HT-29 (cell line): ENCODE results near the gene ZSWIM3. TPM values are rescaled to one million over a fixed set of nuclear protein-coding genes. Genes with fewer than 3 reads are reported as not detected.

ENCODE experiments used
- DNase-seq: peaks from one replicate; pipeline ENCODE4 v3.0.0-alpha.2; 2015; ENCODE audit warnings: low spot score
- total RNA-seq: library from RNA; depleted of rRNA; stranded (reverse); fragments of >200 nt; shearing (Covaris generic); gene quantifications from 2 replicates; pipeline ENCODE4 v1.2.3, GENCODE V29; 2014

Gene ZSWIM3
- total RNA-seq, 1 experiment from 2014 or later = 2.9 TPM

DNA sequence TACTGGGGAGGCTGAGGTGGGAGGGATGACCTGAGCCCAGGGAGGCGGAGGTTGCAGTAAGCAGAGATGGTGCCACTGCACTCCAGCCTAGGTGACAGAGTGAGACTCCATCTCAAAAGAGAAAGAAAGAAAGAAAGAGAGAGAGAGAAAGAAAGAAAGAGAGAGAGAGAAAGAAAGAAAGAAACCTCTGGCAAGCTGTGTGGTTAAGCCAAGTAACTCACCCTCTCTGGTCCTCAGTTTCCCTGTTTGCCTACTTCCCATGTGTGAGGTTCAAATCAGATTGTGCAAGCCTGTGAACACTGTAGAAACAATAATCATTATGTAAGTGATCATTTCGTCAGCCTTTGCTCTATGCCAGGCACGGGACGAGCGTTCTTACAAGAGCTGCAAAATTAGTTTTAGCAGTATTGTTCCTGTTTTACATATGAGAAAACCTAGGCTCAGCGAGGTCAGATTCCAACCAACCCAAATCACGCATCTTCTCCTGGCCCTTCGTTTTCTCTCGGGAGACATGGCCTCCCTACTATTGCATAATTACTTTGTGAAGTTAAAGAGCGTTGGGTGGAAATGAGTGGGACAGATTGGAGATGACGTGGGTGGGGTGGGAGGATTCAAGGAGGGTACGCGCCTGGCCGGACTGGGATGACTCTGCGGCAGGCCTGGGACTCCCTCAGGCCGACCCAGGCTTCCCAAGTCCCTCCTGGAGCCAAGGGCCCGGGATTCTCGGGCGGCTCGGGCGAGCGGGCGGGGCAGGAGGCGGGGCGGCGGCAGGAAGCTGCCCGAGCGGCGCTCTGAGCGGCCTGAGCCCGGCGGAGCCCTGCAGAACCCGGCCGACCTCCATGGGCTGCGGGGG is 24.2 kb upstream of the ZSWIM3 start, which contains the start of gene SNX21:
TSS of gene SNX21 (plus strand) at position 770 of the 853 bp plus-strand sequence. CDS start 121 bp downstream, outside the sequence.
- DNase-seq = peak; percentile 76

DNA sequence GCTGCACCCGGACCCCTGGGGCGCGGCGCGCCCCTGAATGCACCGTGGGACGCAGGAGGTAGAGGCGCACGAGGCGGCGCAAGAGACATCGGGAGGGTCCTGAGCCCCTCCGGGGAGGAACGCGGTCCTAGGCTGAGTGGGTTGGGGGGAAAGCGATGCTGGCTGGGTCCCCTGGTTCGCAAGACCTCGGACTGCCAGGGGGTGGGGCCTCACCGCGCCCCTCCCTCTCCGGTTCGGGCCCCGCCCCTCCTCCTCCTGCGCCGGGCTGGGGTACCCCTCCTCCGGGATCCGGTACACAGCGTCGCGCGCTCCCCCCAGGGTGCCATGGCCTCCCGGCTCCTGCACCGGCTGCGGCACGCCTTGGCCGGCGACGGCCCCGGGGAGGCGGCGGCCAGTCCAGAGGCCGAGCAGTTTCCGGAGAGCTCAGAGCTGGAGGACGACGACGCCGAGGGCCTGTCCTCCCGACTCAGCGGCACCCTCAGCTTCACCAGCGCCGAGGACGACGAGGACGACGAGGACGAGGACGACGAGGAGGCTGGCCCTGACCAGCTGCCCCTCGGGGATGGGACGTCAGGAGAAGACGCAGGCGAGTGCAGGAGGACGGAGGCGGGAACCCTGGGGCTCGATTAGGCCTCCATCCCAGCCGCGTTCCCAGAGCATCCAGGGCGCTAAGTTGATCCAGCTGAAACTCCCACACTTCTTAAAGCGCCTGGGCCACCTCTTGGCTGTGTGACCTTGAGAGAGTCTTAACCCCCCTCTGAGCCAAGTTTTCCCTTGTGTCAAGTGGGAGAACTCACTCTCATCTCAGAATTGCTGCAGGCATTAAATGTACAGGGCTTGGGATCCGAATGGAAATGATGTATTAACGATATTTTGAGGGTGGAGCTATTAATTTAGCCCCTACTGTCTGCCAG is 23.3 kb upstream of the ZSWIM3 start:
- peak; percentile 38 for DNase-seq

DNA sequence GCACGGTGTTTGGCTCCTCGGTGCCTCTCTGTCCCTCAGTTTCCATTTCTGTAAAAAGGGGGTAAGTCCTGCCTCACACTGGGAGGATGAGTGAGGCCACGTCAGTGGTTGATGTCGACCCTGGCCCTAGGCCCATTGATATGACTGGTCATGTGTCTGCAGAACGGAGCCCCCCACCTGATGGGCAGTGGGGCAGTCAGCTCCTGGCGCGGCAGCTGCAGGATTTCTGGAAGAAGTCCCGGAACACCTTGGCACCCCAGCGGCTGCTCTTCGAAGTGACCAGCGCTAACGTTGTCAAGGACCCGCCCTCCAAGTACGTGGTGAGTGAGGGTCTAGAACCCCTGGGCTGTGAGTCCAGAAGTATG is 22.6 kb upstream of the ZSWIM3 start:
- no peak for DNase-seq

DNA sequence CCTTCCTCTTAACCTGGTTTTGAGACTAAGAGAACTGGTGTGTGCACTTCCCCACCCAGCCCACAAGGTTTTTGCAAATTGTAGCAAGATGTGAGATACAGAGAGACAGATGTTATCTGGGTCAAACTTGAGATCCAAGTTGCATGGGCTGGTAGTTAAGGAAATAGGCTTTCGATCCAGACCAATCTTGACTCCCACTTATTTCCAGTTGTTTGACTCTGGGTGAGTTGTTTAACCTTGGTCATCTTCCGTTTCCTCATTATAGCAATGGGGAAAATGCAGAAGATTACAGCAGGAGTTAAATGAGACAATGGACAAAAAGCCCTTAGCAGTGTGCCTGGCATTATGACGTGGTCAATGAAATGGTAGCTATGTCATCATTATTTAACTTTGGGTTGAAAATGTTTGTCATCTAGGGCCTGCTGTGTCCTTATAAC is 22.1 kb upstream of the ZSWIM3 start:
- no peak for DNase-seq

DNA sequence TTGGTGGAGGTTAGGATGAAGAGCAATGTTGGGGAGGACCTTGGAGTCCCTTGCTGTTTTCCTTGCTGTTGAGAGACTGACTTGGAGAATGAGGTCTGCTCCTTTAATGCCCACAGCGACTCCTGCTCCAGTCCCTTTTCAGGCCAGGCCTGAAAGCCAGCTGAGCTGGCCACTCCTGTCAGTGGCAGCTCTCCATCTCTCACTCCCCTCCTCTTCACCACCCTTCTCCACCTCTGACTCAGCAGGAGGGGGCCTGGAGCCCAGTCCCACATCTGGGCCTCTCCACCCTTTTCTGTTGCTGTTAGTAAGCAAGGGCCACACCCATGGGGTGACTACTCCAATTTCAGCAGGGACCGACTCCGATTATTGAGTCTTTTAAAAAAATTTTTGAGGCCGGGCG is 21.6 kb upstream of the ZSWIM3 start:
- DNase-seq = no peak

DNA sequence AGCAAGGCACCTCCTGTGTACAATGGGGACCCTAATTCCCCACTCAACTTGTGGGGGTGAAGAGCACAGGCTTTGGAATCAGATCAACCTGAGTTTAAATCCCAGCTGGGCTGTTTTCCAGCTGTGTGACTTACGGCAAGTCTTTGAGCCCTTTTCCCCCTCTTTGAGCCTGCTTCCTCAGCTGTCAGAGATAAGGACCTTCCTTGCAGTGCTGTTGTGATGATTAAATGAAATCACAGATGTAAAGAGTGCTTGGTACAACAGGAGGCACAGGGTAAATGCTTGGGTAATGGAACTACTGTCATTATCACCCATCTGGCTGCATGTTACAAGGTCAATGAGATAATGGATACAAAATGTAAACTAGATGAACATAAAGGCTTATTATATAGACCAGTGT is 20.6 kb upstream of the ZSWIM3 start:
- DNase-seq = no peak

DNA sequence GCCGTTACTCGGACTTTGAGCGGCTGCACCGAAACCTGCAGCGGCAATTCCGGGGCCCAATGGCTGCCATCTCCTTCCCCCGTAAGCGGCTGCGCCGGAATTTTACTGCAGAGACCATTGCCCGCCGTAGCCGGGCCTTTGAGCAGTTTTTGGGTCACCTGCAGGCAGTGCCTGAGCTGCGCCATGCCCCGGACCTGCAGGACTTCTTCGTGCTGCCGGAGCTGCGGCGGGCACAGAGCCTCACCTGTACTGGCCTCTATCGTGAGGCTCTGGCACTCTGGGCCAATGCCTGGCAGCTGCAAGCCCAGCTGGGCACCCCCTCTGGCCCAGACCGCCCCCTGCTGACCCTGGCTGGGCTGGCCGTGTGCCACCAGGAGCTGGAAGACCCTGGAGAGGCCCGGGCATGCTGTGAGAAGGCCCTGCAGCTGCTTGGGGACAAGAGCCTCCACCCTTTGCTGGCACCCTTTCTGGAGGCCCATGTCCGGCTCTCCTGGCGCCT is 16.7 kb upstream of the ZSWIM3 start:
- DNase-seq = no peak

DNA sequence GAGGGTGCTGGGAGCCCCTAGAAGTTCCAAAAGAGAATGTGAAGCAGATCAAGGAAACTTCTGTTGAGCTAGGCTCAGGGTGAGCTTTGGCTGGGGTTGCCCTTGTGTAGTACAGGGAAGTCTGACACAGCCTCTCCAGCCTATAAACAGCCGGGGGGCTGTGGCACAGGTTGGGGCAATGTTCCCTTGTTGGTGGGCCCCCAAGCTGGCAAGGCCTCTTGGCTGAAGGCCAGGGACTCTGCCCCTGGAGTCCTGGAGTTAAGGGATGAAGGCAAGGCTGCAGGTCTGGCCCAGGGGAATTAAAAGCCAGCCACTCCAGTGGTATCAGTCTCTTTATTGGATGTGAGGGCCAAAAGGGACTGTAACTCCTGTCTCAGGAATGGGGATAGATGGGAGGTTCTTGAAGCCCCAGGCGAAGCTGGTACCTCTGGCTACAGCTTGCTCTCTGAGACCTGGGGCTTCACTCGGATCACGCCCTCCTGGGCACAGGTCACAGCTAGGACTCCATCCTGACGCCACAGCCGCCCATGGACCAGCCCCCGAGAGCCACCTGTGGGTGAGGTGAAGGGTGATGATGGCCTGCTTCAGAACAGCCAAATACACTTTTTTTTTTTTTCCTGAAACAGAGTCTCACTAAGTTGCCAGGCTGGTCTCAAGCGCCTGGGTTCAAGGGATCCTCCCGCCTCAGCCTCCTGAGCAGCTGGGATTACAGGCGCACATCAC is 15.8 kb upstream of the ZSWIM3 start:
- DNase-seq = no peak

DNA sequence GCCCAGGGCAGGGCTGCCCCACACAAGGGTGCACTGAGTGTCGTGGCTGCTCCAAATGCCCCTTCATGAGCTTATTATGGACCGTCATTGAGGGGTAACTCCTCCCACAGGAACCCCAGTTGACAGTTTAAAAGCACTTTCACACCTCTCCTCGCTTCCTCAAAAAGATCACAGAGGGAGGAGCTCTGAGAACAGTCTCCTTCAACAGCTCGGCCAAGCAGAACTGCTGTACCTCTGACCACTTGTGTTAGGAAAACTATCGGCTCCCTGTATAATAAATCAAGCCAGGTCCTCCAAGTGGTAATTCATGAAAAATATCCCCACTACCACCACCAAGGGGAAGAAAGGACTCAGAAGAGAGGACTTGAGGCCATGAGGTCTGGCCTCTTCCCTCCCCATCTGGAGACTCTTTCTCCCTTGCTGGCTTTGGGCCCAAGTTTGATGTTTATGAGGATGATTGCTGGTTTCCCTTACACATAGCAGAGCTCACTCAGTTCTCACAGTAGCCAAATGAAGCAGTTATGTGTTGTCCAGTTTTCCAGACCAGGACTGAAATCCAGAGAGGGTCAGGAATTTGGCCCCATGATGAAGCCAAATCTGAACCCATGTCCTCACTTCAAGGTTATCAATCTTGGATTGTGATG is 15.1 kb upstream of the ZSWIM3 start:
- DNase-seq = no peak

DNA sequence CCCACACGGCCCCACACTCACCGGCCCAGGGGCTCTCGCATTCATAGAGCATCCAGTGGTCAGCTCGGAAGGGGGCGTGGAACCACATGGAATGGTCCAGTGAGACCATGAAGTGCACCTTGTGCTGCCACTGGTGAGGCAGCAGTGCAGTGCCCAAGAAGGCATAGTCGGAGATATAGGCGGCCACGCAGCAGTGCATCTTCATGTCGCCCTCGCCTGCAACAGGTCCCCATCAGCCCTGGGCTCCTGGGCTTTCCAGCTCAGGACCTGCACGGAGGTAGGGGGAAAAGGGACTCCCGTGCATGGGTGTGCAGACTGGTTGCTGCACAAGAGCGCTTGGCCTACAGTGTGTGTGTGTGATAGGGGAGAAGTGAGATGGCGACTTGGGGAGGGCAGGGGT is 13.9 kb upstream of the ZSWIM3 start:
- no peak for DNase-seq

DNA sequence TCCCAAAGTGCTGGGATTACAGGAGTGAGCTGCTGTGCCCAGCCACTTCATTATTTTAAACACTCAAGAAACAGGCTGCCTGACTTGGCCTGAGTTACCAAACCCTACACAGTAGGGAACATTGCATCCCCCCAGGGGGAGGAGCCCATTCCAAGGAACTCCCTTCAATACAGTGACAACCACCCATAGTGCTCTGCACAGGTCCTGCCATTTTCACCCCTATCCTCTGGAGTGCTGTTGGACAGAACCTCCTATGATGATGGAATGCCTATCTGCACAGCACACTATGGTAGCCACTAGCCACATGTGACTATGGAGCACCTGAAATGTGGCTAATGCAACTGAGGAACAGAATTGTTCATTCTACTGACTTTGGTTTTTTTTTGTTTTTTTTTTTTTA is 12.0 kb upstream of the ZSWIM3 start:
- DNase-seq = no peak

DNA sequence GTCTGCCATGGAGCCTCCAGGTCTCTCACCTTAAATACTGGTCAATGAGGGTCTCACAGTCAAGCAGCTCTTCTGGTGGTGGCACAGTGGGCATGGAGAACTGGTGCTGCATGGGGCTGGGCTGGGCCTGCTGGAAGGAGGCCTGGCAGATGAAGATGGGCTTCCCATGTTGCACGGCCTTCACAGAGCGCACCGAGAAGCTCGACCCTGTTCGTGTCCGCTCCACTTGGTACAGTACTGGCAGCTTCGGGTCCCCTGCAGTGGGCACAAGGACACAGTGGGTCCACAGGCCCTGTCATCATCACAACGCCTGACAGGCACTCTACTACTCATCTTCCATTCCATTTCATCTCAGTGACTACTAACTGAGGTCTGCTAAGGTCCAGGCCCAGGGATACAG is 9.0 kb upstream of the ZSWIM3 start:
- DNase-seq = no peak

DNA sequence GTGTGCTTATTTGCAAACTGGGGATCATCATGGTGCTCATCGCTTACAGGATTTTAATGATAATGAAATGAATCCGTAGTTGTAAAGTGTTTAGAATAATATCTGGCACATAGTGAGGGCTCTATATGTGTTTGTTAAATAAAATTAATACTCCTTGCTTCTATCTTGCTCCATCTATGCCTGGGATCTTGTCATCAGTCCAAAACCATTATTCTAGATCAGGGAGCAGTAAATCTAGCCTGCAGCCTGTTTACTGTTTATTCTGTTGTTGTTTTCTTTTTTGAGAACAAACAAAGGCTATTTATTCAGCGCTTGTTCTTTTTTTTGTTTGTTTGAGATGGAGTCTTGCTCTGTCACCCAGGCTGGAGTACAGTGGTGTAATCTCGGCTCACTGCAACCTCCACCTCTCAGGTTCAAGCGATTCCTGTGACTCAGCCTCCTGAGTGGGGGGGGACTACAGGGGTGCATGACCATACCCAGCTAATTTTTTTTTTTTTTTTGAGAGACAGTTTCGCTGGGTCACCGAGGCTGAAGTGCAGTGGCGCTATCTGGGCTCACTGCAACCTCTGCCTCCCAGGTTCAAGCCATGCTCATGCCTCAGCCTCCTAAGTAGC is 8.3 kb upstream of the ZSWIM3 start:
- DNase-seq = no peak

DNA sequence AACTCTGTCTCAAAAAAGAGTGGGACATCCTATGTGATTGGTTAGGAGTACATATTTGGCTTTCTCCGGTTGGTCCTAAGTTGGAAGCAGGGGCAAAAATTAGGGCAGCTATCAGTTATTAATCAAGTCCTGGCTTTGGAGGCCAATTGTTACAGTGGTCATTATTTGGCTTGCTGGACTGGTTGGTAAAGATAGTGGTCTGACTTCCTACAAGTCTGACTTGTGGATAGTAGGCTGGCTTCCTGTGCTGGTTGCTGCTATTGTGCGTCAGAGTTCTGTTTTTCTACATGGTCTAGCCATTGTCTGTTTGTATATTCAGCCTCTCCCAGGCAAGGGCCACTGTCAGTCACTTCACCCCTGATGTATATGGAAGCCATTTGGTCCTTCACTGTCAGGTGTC is 7.2 kb upstream of the ZSWIM3 start:
- DNase-seq = no peak

DNA sequence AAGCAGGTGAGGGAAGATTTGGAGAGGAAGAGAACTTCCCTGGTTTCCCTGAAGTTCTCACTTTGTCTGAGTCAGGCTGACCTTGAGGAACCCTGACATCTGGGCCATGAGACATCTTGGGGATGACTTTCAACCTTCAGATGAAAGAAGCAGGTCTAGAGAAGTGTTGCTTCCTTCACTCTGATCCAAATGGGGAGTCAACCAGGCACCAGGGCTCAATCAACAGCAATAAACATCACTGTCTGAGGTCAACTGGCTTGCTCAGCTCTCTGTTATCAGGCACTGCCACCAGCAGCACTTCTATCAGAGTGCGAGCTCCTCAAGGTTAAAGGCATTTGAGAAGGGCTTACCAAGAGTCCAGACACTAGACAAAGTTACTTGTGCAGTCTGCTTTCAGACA is 6.5 kb upstream of the ZSWIM3 start:
- DNase-seq = no peak

DNA sequence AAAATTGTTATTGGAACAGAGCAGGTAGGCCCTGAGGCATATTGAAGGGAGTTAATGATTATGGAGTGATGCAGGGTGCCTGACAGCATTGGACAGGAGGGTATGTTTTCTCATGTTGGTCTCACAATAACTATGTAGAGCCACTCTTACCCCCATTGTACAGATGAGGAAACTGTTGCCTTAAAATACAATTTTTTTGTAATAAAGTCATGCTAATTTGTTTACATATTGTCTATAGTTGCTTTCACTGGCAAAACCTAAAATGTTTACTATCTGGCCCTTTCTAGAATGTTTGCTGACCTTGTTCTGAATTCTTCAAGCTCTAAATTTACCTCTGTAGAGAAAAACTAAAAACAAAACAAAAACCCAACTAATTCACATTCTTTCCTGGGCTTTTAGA is 5.9 kb upstream of the ZSWIM3 start:
- DNase-seq = no peak

DNA sequence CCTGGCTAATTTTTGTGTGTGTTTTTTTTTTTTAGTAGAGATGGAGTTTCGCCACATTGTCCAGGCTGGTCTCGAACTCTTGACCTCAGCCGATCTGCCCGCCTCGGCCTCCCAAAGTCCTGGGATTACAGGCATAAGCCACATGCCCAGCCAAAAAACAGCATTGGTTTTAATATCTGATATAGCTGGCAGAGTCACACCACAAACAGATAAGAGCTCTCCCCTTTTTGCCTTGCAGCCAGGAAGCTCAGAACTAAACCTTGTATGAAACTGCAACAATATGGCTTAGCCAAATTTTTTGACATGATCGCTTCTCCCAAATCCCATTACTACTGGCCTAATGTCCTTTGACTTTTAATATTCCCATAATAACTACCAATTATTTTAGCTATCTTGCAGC is 5.1 kb upstream of the ZSWIM3 start:
- no peak for DNase-seq

DNA sequence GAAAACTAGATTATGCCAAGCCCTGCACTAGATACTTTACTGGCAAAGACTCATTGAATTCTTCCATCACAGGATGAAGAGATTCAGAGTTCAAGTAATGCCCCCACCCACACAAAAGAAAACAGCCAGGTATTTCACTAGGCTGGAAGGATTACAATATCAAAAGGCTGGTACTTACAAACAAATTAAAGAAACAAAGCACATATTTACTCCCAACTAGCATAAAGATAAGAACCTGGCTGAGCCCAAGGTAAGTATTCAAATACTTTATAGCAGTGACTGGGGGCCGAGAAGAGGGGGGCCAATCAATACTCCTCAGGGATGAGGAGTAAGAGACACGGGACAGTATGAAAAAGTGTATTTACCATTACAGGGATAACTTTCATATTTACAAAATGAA is 3.9 kb upstream of the ZSWIM3 start:
- DNase-seq = no peak

DNA sequence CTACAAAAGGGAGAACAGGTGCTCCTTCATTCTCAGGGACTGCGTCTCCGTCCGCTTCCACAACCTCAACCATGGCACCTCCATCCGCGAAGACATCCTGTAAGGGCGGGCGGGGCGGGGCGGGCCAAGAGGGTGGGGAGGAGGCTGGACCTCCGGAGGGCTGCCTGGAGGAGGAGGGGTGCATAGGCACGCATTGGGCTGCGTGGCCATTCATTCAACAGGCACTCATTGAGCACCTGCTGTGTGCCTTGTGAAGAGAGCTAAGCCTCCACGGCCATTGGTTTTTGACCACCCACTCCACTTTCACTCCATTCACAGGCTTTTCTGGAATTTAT is 435 bp downstream of the ZSWIM3 start:
- no peak for DNase-seq

DNA sequence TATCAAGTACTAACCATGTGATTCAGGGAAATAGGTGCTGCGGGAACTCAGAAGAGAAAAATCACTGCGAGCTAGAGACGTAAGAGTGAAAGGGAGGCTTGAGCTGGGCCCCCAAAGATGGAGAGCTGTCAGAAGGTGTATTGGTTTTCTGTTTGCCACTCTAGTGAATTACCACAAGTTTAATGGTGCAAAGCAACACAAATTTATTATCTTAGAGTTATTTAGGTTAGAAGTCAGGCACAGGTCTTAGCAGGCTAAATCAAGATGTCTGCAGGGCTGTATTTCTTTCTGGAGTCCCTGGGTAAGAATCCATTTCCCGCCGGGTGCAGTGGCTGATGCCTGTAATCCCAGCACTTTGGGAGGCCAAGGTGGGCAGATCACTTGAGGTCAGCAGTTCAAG is 2.5 kb downstream of the ZSWIM3 start:
- no peak for DNase-seq
